CD14-positive monocyte (primary cell): ENCODE results near the gene CDK11B. TPM values are rescaled to one million over a fixed set of nuclear protein-coding genes. Genes with fewer than 3 reads are reported as not detected.

Source experiments
- DNase-seq, 3 donors: peaks; one replicate each; pipeline ENCODE4 v3.0.0-alpha.2; 2011 to 2022
- H2AFZ ChIP-seq: 2 replicates; pipeline ENCODE4 v1.6.0; 2012; ENCODE audit warnings: mild to moderate bottlenecking, low read depth, low read length, inconsistent platforms; ENCODE audit not compliant: insufficient read depth, poor library complexity, severe bottlenecking
- H3K27ac ChIP-seq, 2 donors: 1 replicate in 1 of 2; 2 replicates in 1 of 2; pipeline ENCODE4 v1.5.1; 2012 to 2013; ENCODE audit warnings: low read length in 2 of 2, control low read depth in 1 of 2, inconsistent platforms in 1 of 2, low read depth in 1 of 2, mild to moderate bottlenecking in 1 of 2
- H3K27me3 ChIP-seq, 2 donors: one replicate each; pipeline versions ENCODE4 v1.6.0 to v1.6.1; 2011 to 2013; ENCODE audit warnings: low read length in 2 of 2; ENCODE audit not compliant: control insufficient read depth in 2 of 2, insufficient read depth in 2 of 2
- H3K36me3 ChIP-seq, 2 donors: replicated peaks in 1 of 2; 1 replicate in 1 of 2; 2 replicates in 1 of 2; pipeline versions ENCODE4 v1.5.1 to v1.6.1; 2012 to 2013; ENCODE audit warnings: low read length in 2 of 2, control low read depth in 1 of 2, inconsistent platforms in 1 of 2, mild to moderate bottlenecking in 1 of 2; ENCODE audit not compliant: insufficient read depth in 2 of 2, control insufficient read depth in 1 of 2
- H3K4me1 ChIP-seq, 2 donors: 1 replicate in 1 of 2; 2 replicates in 1 of 2; pipeline versions ENCODE4 v1.5.1 to v1.6.1; 2012 to 2013; ENCODE audit warnings: low read length in 2 of 2, control low read depth in 1 of 2, inconsistent platforms in 1 of 2, mild to moderate bottlenecking in 1 of 2, moderate library complexity in 1 of 2; ENCODE audit not compliant: insufficient read depth in 2 of 2, control insufficient read depth in 1 of 2
- H3K4me2 ChIP-seq: replicated peaks from 2 replicates; pipeline ENCODE3; 2012; ENCODE audit warnings: low read length, moderate library complexity, mild to moderate bottlenecking; ENCODE audit not compliant: poor library complexity, severe bottlenecking; ENCODE audit errors: extremely low read depth
- H3K4me3 ChIP-seq, 3 experiments: fragments of 200-600 bp in 1 of 3; sonication (generic) in 1 of 3; replicated peaks in 1 of 3; 1 replicate in 2 of 3; 2 replicates in 1 of 3; pipeline ENCODE4 v1.5.1; 2011 to 2013; ENCODE audit warnings: low read length in 3 of 3, mild to moderate bottlenecking in 3 of 3, control low read depth in 2 of 3, low read depth in 2 of 3, inconsistent platforms in 1 of 3, moderate library complexity in 1 of 3
- H3K79me2 ChIP-seq: 2 replicates; pipeline ENCODE4 v1.6.0; 2012; ENCODE audit warnings: mild to moderate bottlenecking, control low read depth, inconsistent platforms, low read length, moderate library complexity; ENCODE audit not compliant: insufficient read depth
- H3K9ac ChIP-seq: 2 replicates; pipeline ENCODE4 v1.6.0; 2017; ENCODE audit warnings: low read length, mild to moderate bottlenecking; ENCODE audit not compliant: insufficient read depth, poor library complexity, severe bottlenecking
- H3K9me3 ChIP-seq, 2 donors: replicated peaks in 1 of 2; 1 replicate in 1 of 2; 2 replicates in 1 of 2; pipeline versions ENCODE4 v1.5.1 to v1.6.1; 2012 to 2013; ENCODE audit warnings: low read length in 2 of 2, control low read depth in 1 of 2; ENCODE audit not compliant: control insufficient read depth in 1 of 2, insufficient read depth in 1 of 2
- H4K20me1 ChIP-seq: 2 replicates; pipeline ENCODE4 v1.6.0; 2012; ENCODE audit warnings: mild to moderate bottlenecking, low read length, control low read depth, moderate library complexity; ENCODE audit not compliant: insufficient read depth
- H3K27ac Mint-ChIP-seq, 7 donors: one replicate each; pipeline ENCODE4 v1.8.0; 2020; ENCODE audit warnings: mild to moderate bottlenecking in 7 of 7, mixed read lengths in 7 of 7, moderate library complexity in 6 of 7, inconsistent platforms in 2 of 7
- H3K27me3 Mint-ChIP-seq, 3 donors: one replicate each; pipeline ENCODE4 v1.8.0; 2021 to 2022; ENCODE audit warnings: low read depth in 3 of 3, mild to moderate bottlenecking in 3 of 3, mixed read lengths in 3 of 3, moderate library complexity in 3 of 3, inconsistent platforms in 1 of 3
- H3K36me3 Mint-ChIP-seq, 2 donors: one replicate each; pipeline ENCODE4 v1.8.0; 2020; ENCODE audit warnings: mixed read lengths in 2 of 2, inconsistent platforms in 1 of 2, mild to moderate bottlenecking in 1 of 2
- H3K4me1 Mint-ChIP-seq: one replicate; pipeline ENCODE4 v1.8.0; 2020; ENCODE audit warnings: mild to moderate bottlenecking, mixed read lengths
- H3K4me3 Mint-ChIP-seq, 2 donors: one replicate each; pipeline ENCODE4 v1.8.0; 2020; ENCODE audit warnings: mild to moderate bottlenecking in 2 of 2, mixed read lengths in 2 of 2, moderate library complexity in 1 of 2
- H3K9me3 Mint-ChIP-seq, 7 donors: one replicate each; pipeline ENCODE4 v1.8.0; 2020 to 2022; ENCODE audit warnings: mixed read lengths in 7 of 7, mild to moderate bottlenecking in 6 of 7, moderate library complexity in 6 of 7, inconsistent platforms in 2 of 7
- WGBS: methylation state at CpG from one replicate; pipeline ENCODE4 v1.1.5; 2013; ENCODE audit warnings: missing lambda C conversion rate; ENCODE audit not compliant: insufficient coverage; 5-methylcytosine and 5-hydroxymethylcytosine counted together
- intact Hi-C, 2 donors: fragments of 100-400 bp; cut with micrococcal nuclease; formaldehyde crosslinking; loops; one replicate each; pipeline versions ENCODE4 v1.15.0 to v1.15.1; 2023
- polyA plus RNA-seq, 3 donors: library from polyadenylated mRNA; depleted of rRNA in 1 of 3; unstranded in 2 of 3; stranded (reverse) in 1 of 3; fragments of 300-500 nt in 2 of 3; fragments of >200 nt in 1 of 3; fragmentation: Illumina TruSeq in 2 of 3; gene quantifications; 1 replicate in 2 of 3; 2 replicates in 1 of 3; pipeline ENCODE4 v1.2.3, GENCODE V29; 2012 to 2021
- TF ChIP-seq, protein P1 (sequence below): fragments of 200-600 bp; IDR thresholded peaks from one replicate; pipeline ENCODE4 v1.8.0; 2022; ENCODE audit warnings: antibody characterized with exemption, mild to moderate bottlenecking

CDK11B gene
- polyA plus RNA-seq, 3 donors, result 2.5 to 12.7 (median 6.6) TPM

GRCh38 chr1:1615256-1616044, 43.4 kb downstream of the CDK11B start, which contains the start of gene MIB2:
TSS of gene MIB2 (plus strand) at chr1:1615500. CDS start at chr1:1623453, 7,953 bp downstream.
- Histone ChIP-seq H3K27ac (peak within 1 kb of the TSS; percentile 98), H3K9me3 (no peaks in the 10 kb centered on the region), H2AFZ (peak within 1 kb of the TSS; percentile 48), H3K79me2 (peaks cover 22% of the 10 kb centered on the region), H3K4me1 (peaks cover 26 to 33% of the 10 kb centered on the region in 2 donors), H3K36me3 (peaks cover 0 to 5% of the 10 kb centered on the region in 2 donors), H3K4me3 (peak within 1 kb of the TSS; percentile 87 to 92 (median 89)), H3K27me3 (no peaks in the 10 kb centered on the region), H3K9ac (peak within 1 kb of the TSS; percentile 100), H3K4me2 (peak within 1 kb of the TSS; percentile 91), H4K20me1 (peaks cover 12% of the 10 kb centered on the region)
- Mint-ChIP-seq H3K36me3 (peaks cover 9 to 11% of the 10 kb centered on the region in 2 donors), H3K4me1 (peaks cover 31% of the 10 kb centered on the region), H3K27ac (peak within 1 kb of the TSS; percentile 95 to 98 (median 98)), H3K9me3 (no peaks in the 10 kb centered on the region), H3K4me3 (peak within 1 kb of the TSS; percentile 90 to 94), H3K27me3 (peaks cover 0 to 6% (median 0%) of the 10 kb centered on the region in 3 donors)
- TF ChIP-seq, protein P1, sequence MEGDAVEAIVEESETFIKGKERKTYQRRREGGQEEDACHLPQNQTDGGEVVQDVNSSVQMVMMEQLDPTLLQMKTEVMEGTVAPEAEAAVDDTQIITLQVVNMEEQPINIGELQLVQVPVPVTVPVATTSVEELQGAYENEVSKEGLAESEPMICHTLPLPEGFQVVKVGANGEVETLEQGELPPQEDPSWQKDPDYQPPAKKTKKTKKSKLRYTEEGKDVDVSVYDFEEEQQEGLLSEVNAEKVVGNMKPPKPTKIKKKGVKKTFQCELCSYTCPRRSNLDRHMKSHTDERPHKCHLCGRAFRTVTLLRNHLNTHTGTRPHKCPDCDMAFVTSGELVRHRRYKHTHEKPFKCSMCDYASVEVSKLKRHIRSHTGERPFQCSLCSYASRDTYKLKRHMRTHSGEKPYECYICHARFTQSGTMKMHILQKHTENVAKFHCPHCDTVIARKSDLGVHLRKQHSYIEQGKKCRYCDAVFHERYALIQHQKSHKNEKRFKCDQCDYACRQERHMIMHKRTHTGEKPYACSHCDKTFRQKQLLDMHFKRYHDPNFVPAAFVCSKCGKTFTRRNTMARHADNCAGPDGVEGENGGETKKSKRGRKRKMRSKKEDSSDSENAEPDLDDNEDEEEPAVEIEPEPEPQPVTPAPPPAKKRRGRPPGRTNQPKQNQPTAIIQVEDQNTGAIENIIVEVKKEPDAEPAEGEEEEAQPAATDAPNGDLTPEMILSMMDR, result no peak
- DNase-seq, result peak; percentile 97 to 99 (median 98)
- intact Hi-C loops, result loop anchor here (2.0 kb wide), 1 partner anchor 41 kb away; the partner anchor contains the start of gene SSU72 (in 2 of the 2)
- WGBS, result under 1% methylated on average over 107 of the region's 107 CpGs

GRCh38 chr1:1614954-1615255, 43.9 kb downstream of the CDK11B start:
- peaks cover 0 to 5% (median 0%) of the 10 kb centered on the region in 3 donors for H3K27me3 Mint-ChIP-seq

More at GRCh38 chr1:1614954-1615255, 43.9 kb downstream of the CDK11B start:
- TF ChIP-seq, protein P1, result no peak
- peak overlapping the region; percentile 100 for H3K9ac ChIP-seq
- H3K9me3 Mint-ChIP-seq, result no peaks in the 10 kb centered on the region
- intact Hi-C loops, result loop anchor here (2.0 kb wide), 1 partner anchor 40 kb away; the partner anchor contains the start of gene SSU72 (in 2 of the 2)
- no peaks in the 10 kb centered on the region for H3K9me3 ChIP-seq
- H2AFZ ChIP-seq, result peak overlapping the region; percentile 45
- H3K27ac ChIP-seq, result peak overlapping the region; percentile 98
- H3K27ac Mint-ChIP-seq, result peak overlapping the region; percentile 95 to 98 (median 98)
- 1% methylated on average over 22 of the region's 23 CpGs for WGBS
- H3K4me3 ChIP-seq, result peak overlapping the region; percentile 87 to 92 (median 89)
- peaks cover 12% of the 10 kb centered on the region for H4K20me1 ChIP-seq
- DNase-seq, result no peak
- H3K4me2 ChIP-seq, result peak overlapping the region; percentile 91
- peaks cover 10 to 12% of the 10 kb centered on the region in 2 donors for H3K36me3 Mint-ChIP-seq
- peaks cover 26 to 33% of the 10 kb centered on the region in 2 donors for H3K4me1 ChIP-seq
- peaks cover 22% of the 10 kb centered on the region for H3K79me2 ChIP-seq
- H3K36me3 ChIP-seq, result peaks cover 0 to 5% of the 10 kb centered on the region in 2 donors
- H3K4me3 Mint-ChIP-seq, result peak overlapping the region; percentile 90 to 94
- peaks cover 31% of the 10 kb centered on the region for H3K4me1 Mint-ChIP-seq
- no peaks in the 10 kb centered on the region for H3K27me3 ChIP-seq
